HG02610 (cell line): Measurements from ENCODE around the gene ADAM22.

Experiments used
- ATAC-seq: cut with Tn5 transposase; IDR thresholded peaks from one replicate; pipeline ENCODE4 v1.9.1; 2021; ENCODE audit warnings: mild to moderate bottlenecking, moderate library complexity; ENCODE audit not compliant: unreplicated experiment

The ADAM22 gene

GRCh38 chr7:88040694-88041093 is 106.6 kb downstream of the ADAM22 start:
- ATAC-seq, result no peak

GRCh38 chr7:88041583-88041982 is 107.5 kb downstream of the ADAM22 start:
- ATAC-seq, result no peak

- no peak for ATAC-seq
Observed at GRCh38 chr7:88042157-88042556, 108.1 kb downstream of the ADAM22 start.

GRCh38 chr7:88042803-88043202 is 108.8 kb downstream of the ADAM22 start:
- ATAC-seq, result no peak

GRCh38 chr7:88044069-88044468 is 110.0 kb downstream of the ADAM22 start:
- no peak for ATAC-seq

GRCh38 chr7:88046839-88047573 is 113.0 kb downstream of the ADAM22 start:
- ATAC-seq, result no peak

GRCh38 chr7:88057655-88058054 is 123.6 kb downstream of the ADAM22 start:
- no peak for ATAC-seq

GRCh38 chr7:88062238-88062637 is 128.2 kb downstream of the ADAM22 start:
- ATAC-seq, result no peak

- ATAC-seq, result no peak
Observed at GRCh38 chr7:88069093-88069492, 135.0 kb downstream of the ADAM22 start.

GRCh38 chr7:88071994-88072714 is 138.1 kb downstream of the ADAM22 start:
- ATAC-seq, result peak; percentile 84

GRCh38 chr7:88072715-88073055 is 138.6 kb downstream of the ADAM22 start:
- ATAC-seq, result no peak

- ATAC-seq, result peak; percentile 75
Observed at GRCh38 chr7:88073626-88074025, 139.6 kb downstream of the ADAM22 start.

- no peak for ATAC-seq
Observed at GRCh38 chr7:88075216-88075615, 141.2 kb downstream of the ADAM22 start.

GRCh38 chr7:88083883-88084282 is 149.8 kb downstream of the ADAM22 start:
- ATAC-seq, result no peak

- no peak for ATAC-seq
Observed at GRCh38 chr7:88089561-88089960, 155.5 kb downstream of the ADAM22 start.

GRCh38 chr7:88090240-88090639 is 156.2 kb downstream of the ADAM22 start:
- ATAC-seq, result no peak

- peak; percentile 84 for ATAC-seq
Observed at GRCh38 chr7:88090671-88091070, 156.6 kb downstream of the ADAM22 start.

- no peak for ATAC-seq
Observed at GRCh38 chr7:88091988-88092675, 158.1 kb downstream of the ADAM22 start.

GRCh38 chr7:88092676-88092999 is 158.6 kb downstream of the ADAM22 start:
- no peak for ATAC-seq

- peak; percentile 90 for ATAC-seq
Observed at GRCh38 chr7:88101769-88102168, 167.7 kb downstream of the ADAM22 start.

GRCh38 chr7:88102675-88103074 is 168.6 kb downstream of the ADAM22 start:
- no peak for ATAC-seq

GRCh38 chr7:88104732-88105131 is 170.7 kb downstream of the ADAM22 start:
- no peak for ATAC-seq
